GM12878 (cell line): ENCODE results near the gene CRAMP1. TPM values are rescaled to one million over a fixed set of nuclear protein-coding genes. Genes with fewer than 3 reads are reported as not detected.

Source experiments
- ATAC-seq: fragments of 200-7000 bp; cut with Tn5 transposase; 3 replicates; pipeline ENCODE4 v1.9.1; 2020; ENCODE audit warnings: mild to moderate bottlenecking, moderate library complexity
- BruUV-seq: library from RNA; stranded (reverse); fragments of 400-500 nt; replicated peaks from 2 replicates; lab custom pipeline; 2021; lab: Mats Ljungman, UMichigan
- CTCF ChIA-PET: fragments of 300-600 bp; sonication (Branson Sonifier 250); formaldehyde crosslinking; extraction: SDS; loops from one replicate; lab custom pipeline; 2021; ENCODE audit warnings: inconsistent platforms; lab: Yijun Ruan, JAX
- POLR2A ChIA-PET: fragments of 350-600 bp; formaldehyde crosslinking; extraction: SDS; loops from one replicate; lab custom pipeline; 2021; ENCODE audit warnings: inconsistent platforms; lab: Charles Lee
- RAD21 ChIA-PET: fragments of 300-600 bp; sonication (Branson Sonifier 250); formaldehyde crosslinking; loops from one replicate; lab custom pipeline; 2023; ENCODE audit warnings: antibody characterized with exemption; ENCODE audit not compliant: unreplicated experiment; lab: Charles Lee
- SMC1A ChIA-PET: fragments of 300-600 bp; sonication (Branson Sonifier 250); formaldehyde crosslinking; loops from one replicate; lab custom pipeline; 2023; ENCODE audit not compliant: unreplicated experiment, uncharacterized antibody; lab: Charles Lee
- DNase-seq: peaks from one replicate; pipeline ENCODE4 v3.0.0-alpha.2; 2011; ENCODE audit warnings: low read depth, low spot score
- FAIRE-seq: peaks from 3 replicates; lab custom pipeline; 2011; peaks lifted over from hg19 to GRCh38; lab: Jason Lieb, UNC
- H2AFZ ChIP-seq: 2 replicates; pipeline ENCODE4 v1.6.0; 2011; ENCODE audit warnings: low read depth, low read length, control low read depth; ENCODE audit not compliant: control insufficient read depth
- H3K27ac ChIP-seq: 2 replicates; pipeline ENCODE4 v1.5.1; 2011; ENCODE audit warnings: control low read depth; ENCODE audit not compliant: control insufficient read depth, insufficient read depth
- H3K27me3 ChIP-seq, 2 experiments: replicated peaks in 1 of 2; 2 replicates each; pipeline versions ENCODE4 v1.6.0 to v1.6.1; 2011; ENCODE audit warnings: low read length in 1 of 2; ENCODE audit not compliant: control insufficient read depth in 2 of 2, insufficient read depth in 2 of 2
- H3K36me3 ChIP-seq, 2 experiments: 2 replicates each; pipeline ENCODE4 v1.5.1; 2011; ENCODE audit warnings: low read length in 1 of 2; ENCODE audit not compliant: control insufficient read depth in 2 of 2, insufficient read depth in 2 of 2
- H3K4me1 ChIP-seq: 2 replicates; pipeline ENCODE4 v1.6.1; 2011; ENCODE audit warnings: mild to moderate bottlenecking, low read length, moderate library complexity, mixed read lengths; ENCODE audit not compliant: control insufficient read depth, insufficient read depth
- H3K4me2 ChIP-seq: 2 replicates; pipeline ENCODE4 v1.6.0; 2011; ENCODE audit warnings: control low read depth; ENCODE audit not compliant: control insufficient read depth, insufficient read depth
- H3K4me3 ChIP-seq: fragments of 200-600 bp; sonication (generic); 2 replicates; pipeline ENCODE4 v1.5.1; 2016
- H3K79me2 ChIP-seq: 2 replicates; pipeline ENCODE4 v1.6.0; 2011; ENCODE audit warnings: low read length; ENCODE audit not compliant: control insufficient read depth, insufficient read depth
- H3K9ac ChIP-seq: 2 replicates; pipeline ENCODE4 v1.8.0; 2011; ENCODE audit warnings: low read length, control low read depth, mixed read lengths; ENCODE audit not compliant: control insufficient read depth, insufficient read depth
- H3K9me3 ChIP-seq: replicated peaks from 3 replicates; pipeline ENCODE4 v1.5.1; 2011; ENCODE audit warnings: mild to moderate bottlenecking, low read length; ENCODE audit not compliant: control insufficient read depth, insufficient read depth
- H4K20me1 ChIP-seq: 2 replicates; pipeline ENCODE4 v1.6.0; 2011; ENCODE audit not compliant: control insufficient read depth, insufficient read depth
- CBX3 ChIP-seq: fragments of 200-600 bp; sonication (generic); IDR thresholded peaks from 2 replicates; pipeline ENCODE4 v1.6.1; 2016; ENCODE audit warnings: low read depth, borderline replicate concordance
- EGR1 ChIP-seq, 2 experiments: IDR thresholded peaks; 1 replicate in 1 of 2; 2 replicates in 1 of 2; pipeline ENCODE4 v1.6.1; 2011 to 2012; ENCODE audit warnings: low read depth in 2 of 2, low read length in 2 of 2, borderline replicate concordance in 1 of 2, mild to moderate bottlenecking in 1 of 2, moderate library complexity in 1 of 2
- ESRRA ChIP-seq: IDR thresholded peaks from 2 replicates; pipeline ENCODE4 v1.6.1; 2012; ENCODE audit warnings: mild to moderate bottlenecking, low read length, improper control_type of control experiment
- NFXL1 ChIP-seq: fragments of 450-650 bp; IDR thresholded peaks from 2 replicates; pipeline ENCODE4 v1.6.1; 2017; ENCODE audit warnings: antibody characterized with exemption, mild to moderate bottlenecking, borderline replicate concordance
- PAX5 ChIP-seq: IDR thresholded peaks from 2 replicates; pipeline ENCODE4 v1.6.1; 2011; ENCODE audit warnings: low read depth, low read length, borderline replicate concordance
- PML ChIP-seq: IDR thresholded peaks from 2 replicates; pipeline ENCODE4 v1.6.1; 2012; ENCODE audit warnings: low read length, inconsistent platforms
- RUNX3 ChIP-seq: IDR thresholded peaks from 2 replicates; pipeline ENCODE4 v1.6.1; 2012; ENCODE audit warnings: low read length, inconsistent platforms
- SMAD1 ChIP-seq: fragments of 450-650 bp; IDR thresholded peaks from 2 replicates; pipeline ENCODE4 v1.6.1; 2018; ENCODE audit warnings: mild to moderate bottlenecking, low read depth; ENCODE audit not compliant: partially characterized antibody
- SREBF1 ChIP-seq: IDR thresholded peaks from 2 replicates; pipeline ENCODE4 v1.6.1; 2012; ENCODE audit warnings: mild to moderate bottlenecking, low read length
- SREBF2 ChIP-seq: IDR thresholded peaks from 2 replicates; pipeline ENCODE4 v1.6.1; 2012; ENCODE audit warnings: mild to moderate bottlenecking, low read length
- TCF12 ChIP-seq: IDR thresholded peaks from 2 replicates; pipeline ENCODE4 v1.6.1; 2011; ENCODE audit warnings: low read depth, mild to moderate bottlenecking, low read length
- YY1 ChIP-seq: IDR thresholded peaks from 2 replicates; pipeline ENCODE4 v1.6.1; 2011; ENCODE audit warnings: low read depth, mild to moderate bottlenecking, low read length
- ZNF274 ChIP-seq: IDR thresholded peaks from one replicate; pipeline ENCODE4 v1.8.0; 2011; ENCODE audit not compliant: insufficient read length, insufficient read depth
- whole genome bisulfite sequencing: methylation state at CpG from one replicate; pipeline ENCODE4 v1.1.6; 2016; ENCODE audit warnings: low lambda C conversion rate; ENCODE audit not compliant: insufficient replicate concordance, insufficient coverage; ENCODE audit errors: missing lambda C conversion rate; 5-methylcytosine and 5-hydroxymethylcytosine counted together
- in situ Hi-C: fragments of 300-500 bp; cut with MboI; formaldehyde crosslinking; loops from 9 replicates; pipeline ENCODE4 v1.14.3; 2018; ENCODE audit warnings: mixed read lengths
- intact Hi-C: fragments of 100-400 bp; cut with micrococcal nuclease; formaldehyde crosslinking; loops from one replicate; pipeline ENCODE4 v1.14.2; 2022; ENCODE audit not compliant: unreplicated experiment
- polyA plus RNA-seq, 11 experiments: library from polyadenylated mRNA; depleted of rRNA in 4 of 11; unstranded in 6 of 11; stranded (reverse) in 5 of 11; fragments of >200 nt; fragmentation: Nextera tagmentation in 4 of 11; fragmentation: Illumina TruSeq in 1 of 11; extraction: Ambion mirVana in 4 of 11; extraction: Trizol in 1 of 11; gene quantifications; 1 replicate in 1 of 11; 2 replicates in 10 of 11; pipeline versions ENCODE4 v1.2.1 to v1.2.3, GENCODE V29; 2011 to 2016; ENCODE audit warnings: inconsistent platforms in 2 of 11, missing spikeins in 2 of 11, low read depth in 1 of 11
- total RNA-seq, 4 experiments: library from RNA; depleted of rRNA in 3 of 4; stranded (reverse); fragments of >200 nt in 3 of 4; fragmentation: Illumina TruSeq in 1 of 4; extraction: Trizol in 1 of 4; gene quantifications; 2 replicates each; pipeline versions ENCODE4 v1.2.1 to v1.2.3, GENCODE V29; 2013 to 2021
- TF ChIP-seq, protein P1 (sequence below): fragments of 450-650 bp; IDR thresholded peaks from 2 replicates; pipeline ENCODE4 v1.6.1; 2017; ENCODE audit warnings: antibody characterized with exemption, mild to moderate bottlenecking, moderate library complexity
- TF ChIP-seq, protein P2 (sequence below): IDR thresholded peaks from 2 replicates; pipeline ENCODE4 v1.6.1; 2011; ENCODE audit warnings: mild to moderate bottlenecking, low read depth, low read length, moderate library complexity; ENCODE audit not compliant: insufficient replicate concordance
- TF ChIP-seq, protein P3 (sequence below): fragments of 450-650 bp; IDR thresholded peaks from 2 replicates; pipeline ENCODE4 v1.6.1; 2014; ENCODE audit warnings: mild to moderate bottlenecking
- TF ChIP-seq, protein P4 (sequence below): fragments of 150-350 bp; IDR thresholded peaks from 2 replicates; pipeline ENCODE4 v1.6.1; 2016; ENCODE audit warnings: low read depth, low read length

The CRAMP1 gene
- total and polyA plus RNA-seq, 10 of the 15 experiments (the other 5 are each of a cell fraction or from before 2014, with no cell fraction given) = 0.37 to 9.8 (median 3.9) TPM

DNA sequence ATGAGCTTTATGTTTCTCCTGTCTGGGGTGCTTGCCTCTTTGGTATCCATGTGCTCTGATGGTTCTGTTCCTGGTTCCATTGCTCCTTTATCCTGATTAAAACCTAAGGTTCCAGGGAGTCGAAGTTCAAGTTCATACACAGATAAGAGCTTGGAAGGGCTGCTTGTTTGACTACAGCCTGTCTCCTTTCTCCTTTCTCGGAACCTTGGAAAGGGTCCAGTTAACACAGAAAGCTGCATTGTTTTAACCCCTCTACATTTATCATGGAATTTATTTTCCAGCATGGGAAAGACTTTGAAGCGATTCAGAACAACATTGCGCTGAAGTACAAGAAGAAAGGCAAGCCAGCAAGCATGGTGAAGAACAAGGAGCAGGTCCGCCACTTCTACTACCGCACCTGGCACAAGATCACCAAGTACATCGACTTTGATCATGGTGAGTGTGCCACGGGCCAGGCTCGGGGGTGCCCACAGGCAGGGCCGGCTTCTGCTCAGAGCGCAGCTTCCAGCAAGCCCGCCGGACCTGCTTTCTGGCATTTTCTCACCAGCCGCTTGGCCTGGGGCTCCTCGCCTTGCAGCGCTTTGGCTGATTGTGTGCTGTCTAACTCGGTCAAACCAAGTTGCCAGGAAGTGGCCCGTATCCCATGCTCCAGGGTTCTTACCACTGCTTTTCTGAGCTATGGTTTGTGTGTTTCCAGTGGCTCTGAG, 19.9 kb downstream of the CRAMP1 start:
- DNase-seq = no peak
- Histone ChIP-seq H3K4me3 (no peak overlapping the region), H3K4me1 (no peaks in the 10 kb centered on the region), H3K4me2 (no peak overlapping the region), H4K20me1 (no peaks in the 10 kb centered on the region), H3K79me2 (no peaks in the 10 kb centered on the region), H3K36me3 (peaks cover 15 to 32% of the 10 kb centered on the region in 2 experiments), H3K27ac (no peak overlapping the region), H3K27me3 (no peaks in the 10 kb centered on the region), H2AFZ (no peak overlapping the region), H3K9me3 (no peaks in the 10 kb centered on the region), H3K9ac (no peak overlapping the region)
- POLR2A ChIA-PET = no interaction called here
- WGBS = 96% methylated on average over 18 of the region's 18 CpGs
- RAD21 ChIA-PET = interaction anchor here (0.5 kb wide), 1 partner anchor 46 kb away, joined by 3 read pairs; the partner anchor contains the start of gene JPT2
- intact Hi-C loops = no loop called here
- CTCF ChIA-PET = no interaction called here
- no TSS peak for BruUV-seq
- no peak for ATAC-seq
- no peak for FAIRE-seq
- in situ Hi-C loops = no loop called here
- SMC1A ChIA-PET = no interaction called here
- TF ChIP-seq NFXL1 (no peak), PAX5 (no peak), ESRRA (no peak), PML (no peak), TCF12 (no peak), YY1 (no peak), RUNX3 (no peak), CBX3 (no peak), EGR1 (IDR thresholded peaks at IDR 0.05; ENCODE audit: borderline replicate concordance in 1 of 2, low read depth in 2 of 2, low read length in 2 of 2) (no peak), SREBF2 (no peak), SREBF1 (no peak), SMAD1 (no peak), ZNF274 (no peak)
- TF ChIP-seq, protein P1, sequence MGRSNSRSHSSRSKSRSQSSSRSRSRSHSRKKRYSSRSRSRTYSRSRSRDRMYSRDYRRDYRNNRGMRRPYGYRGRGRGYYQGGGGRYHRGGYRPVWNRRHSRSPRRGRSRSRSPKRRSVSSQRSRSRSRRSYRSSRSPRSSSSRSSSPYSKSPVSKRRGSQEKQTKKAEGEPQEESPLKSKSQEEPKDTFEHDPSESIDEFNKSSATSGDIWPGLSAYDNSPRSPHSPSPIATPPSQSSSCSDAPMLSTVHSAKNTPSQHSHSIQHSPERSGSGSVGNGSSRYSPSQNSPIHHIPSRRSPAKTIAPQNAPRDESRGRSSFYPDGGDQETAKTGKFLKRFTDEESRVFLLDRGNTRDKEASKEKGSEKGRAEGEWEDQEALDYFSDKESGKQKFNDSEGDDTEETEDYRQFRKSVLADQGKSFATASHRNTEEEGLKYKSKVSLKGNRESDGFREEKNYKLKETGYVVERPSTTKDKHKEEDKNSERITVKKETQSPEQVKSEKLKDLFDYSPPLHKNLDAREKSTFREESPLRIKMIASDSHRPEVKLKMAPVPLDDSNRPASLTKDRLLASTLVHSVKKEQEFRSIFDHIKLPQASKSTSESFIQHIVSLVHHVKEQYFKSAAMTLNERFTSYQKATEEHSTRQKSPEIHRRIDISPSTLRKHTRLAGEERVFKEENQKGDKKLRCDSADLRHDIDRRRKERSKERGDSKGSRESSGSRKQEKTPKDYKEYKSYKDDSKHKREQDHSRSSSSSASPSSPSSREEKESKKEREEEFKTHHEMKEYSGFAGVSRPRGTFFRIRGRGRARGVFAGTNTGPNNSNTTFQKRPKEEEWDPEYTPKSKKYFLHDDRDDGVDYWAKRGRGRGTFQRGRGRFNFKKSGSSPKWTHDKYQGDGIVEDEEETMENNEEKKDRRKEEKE = no peak
- TF ChIP-seq, protein P2, sequence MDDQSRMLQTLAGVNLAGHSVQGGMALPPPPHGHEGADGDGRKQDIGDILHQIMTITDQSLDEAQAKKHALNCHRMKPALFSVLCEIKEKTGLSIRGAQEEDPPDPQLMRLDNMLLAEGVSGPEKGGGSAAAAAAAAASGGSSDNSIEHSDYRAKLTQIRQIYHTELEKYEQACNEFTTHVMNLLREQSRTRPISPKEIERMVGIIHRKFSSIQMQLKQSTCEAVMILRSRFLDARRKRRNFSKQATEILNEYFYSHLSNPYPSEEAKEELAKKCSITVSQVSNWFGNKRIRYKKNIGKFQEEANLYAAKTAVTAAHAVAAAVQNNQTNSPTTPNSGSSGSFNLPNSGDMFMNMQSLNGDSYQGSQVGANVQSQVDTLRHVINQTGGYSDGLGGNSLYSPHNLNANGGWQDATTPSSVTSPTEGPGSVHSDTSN = no peak
- TF ChIP-seq, protein P3, sequence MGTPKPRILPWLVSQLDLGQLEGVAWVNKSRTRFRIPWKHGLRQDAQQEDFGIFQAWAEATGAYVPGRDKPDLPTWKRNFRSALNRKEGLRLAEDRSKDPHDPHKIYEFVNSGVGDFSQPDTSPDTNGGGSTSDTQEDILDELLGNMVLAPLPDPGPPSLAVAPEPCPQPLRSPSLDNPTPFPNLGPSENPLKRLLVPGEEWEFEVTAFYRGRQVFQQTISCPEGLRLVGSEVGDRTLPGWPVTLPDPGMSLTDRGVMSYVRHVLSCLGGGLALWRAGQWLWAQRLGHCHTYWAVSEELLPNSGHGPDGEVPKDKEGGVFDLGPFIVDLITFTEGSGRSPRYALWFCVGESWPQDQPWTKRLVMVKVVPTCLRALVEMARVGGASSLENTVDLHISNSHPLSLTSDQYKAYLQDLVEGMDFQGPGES = no peak
- TF ChIP-seq, protein P4, sequence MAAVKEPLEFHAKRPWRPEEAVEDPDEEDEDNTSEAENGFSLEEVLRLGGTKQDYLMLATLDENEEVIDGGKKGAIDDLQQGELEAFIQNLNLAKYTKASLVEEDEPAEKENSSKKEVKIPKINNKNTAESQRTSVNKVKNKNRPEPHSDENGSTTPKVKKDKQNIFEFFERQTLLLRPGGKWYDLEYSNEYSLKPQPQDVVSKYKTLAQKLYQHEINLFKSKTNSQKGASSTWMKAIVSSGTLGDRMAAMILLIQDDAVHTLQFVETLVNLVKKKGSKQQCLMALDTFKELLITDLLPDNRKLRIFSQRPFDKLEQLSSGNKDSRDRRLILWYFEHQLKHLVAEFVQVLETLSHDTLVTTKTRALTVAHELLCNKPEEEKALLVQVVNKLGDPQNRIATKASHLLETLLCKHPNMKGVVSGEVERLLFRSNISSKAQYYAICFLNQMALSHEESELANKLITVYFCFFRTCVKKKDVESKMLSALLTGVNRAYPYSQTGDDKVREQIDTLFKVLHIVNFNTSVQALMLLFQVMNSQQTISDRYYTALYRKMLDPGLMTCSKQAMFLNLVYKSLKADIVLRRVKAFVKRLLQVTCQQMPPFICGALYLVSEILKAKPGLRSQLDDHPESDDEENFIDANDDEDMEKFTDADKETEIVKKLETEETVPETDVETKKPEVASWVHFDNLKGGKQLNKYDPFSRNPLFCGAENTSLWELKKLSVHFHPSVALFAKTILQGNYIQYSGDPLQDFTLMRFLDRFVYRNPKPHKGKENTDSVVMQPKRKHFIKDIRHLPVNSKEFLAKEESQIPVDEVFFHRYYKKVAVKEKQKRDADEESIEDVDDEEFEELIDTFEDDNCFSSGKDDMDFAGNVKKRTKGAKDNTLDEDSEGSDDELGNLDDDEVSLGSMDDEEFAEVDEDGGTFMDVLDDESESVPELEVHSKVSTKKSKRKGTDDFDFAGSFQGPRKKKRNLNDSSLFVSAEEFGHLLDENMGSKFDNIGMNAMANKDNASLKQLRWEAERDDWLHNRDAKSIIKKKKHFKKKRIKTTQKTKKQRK = no peak
